Lung (tissue), 12 donors: ENCODE measurements around the gene SLX9. TPM values are rescaled to one million over a fixed set of nuclear protein-coding genes. Genes with fewer than 3 reads are reported as not detected.

ENCODE experiments used
- ATAC-seq: fragments of 200-7000 bp; cut with Tn5 transposase; one replicate; pipeline ENCODE4 v1.9.1; 2020; ENCODE audit warnings: moderate number of reproducible peaks; ENCODE audit not compliant: insufficient read depth, low FRiP score
- DNase-seq, 3 donors: peaks; one replicate each; pipeline ENCODE4 v3.0.0-alpha.2; 2013 to 2017
- H3K27ac ChIP-seq, 2 donors: one replicate each; pipeline ENCODE4 v1.5.1; 2013; ENCODE audit warnings: mild to moderate bottlenecking in 2 of 2, moderate library complexity in 2 of 2, control low read depth in 1 of 2, inconsistent platforms in 1 of 2, low read depth in 1 of 2, low read length in 1 of 2
- H3K27me3 ChIP-seq, 3 donors: one replicate each; pipeline ENCODE4 v1.5.1; 2013; ENCODE audit warnings: low read length in 2 of 3; ENCODE audit not compliant: control insufficient read depth in 3 of 3, insufficient read depth in 3 of 3
- H3K36me3 ChIP-seq, 4 donors: one replicate each; pipeline ENCODE4 v1.5.1; 2013; ENCODE audit warnings: low read length in 4 of 4, mild to moderate bottlenecking in 1 of 4, moderate library complexity in 1 of 4; ENCODE audit not compliant: control insufficient read depth in 4 of 4, insufficient read depth in 4 of 4
- H3K4me1 ChIP-seq, 5 donors: one replicate each; pipeline ENCODE4 v1.5.1; 2013; ENCODE audit warnings: low read length in 5 of 5, mild to moderate bottlenecking in 2 of 5, moderate library complexity in 1 of 5; ENCODE audit not compliant: control insufficient read depth in 5 of 5, insufficient read depth in 5 of 5
- H3K4me3 ChIP-seq: one replicate; pipeline ENCODE4 v1.5.1; 2013; ENCODE audit warnings: mild to moderate bottlenecking, control low read depth, moderate library complexity
- H3K9ac ChIP-seq, 2 donors: one replicate each; pipeline ENCODE4 v1.5.1; 2013; ENCODE audit warnings: low read length in 2 of 2, control low read depth in 1 of 2; ENCODE audit not compliant: insufficient read depth in 1 of 2
- H3K9me3 ChIP-seq, 4 donors: one replicate each; pipeline ENCODE4 v1.5.1; 2013; ENCODE audit warnings: low read length in 3 of 4, mild to moderate bottlenecking in 1 of 4, moderate library complexity in 1 of 4; ENCODE audit not compliant: control insufficient read depth in 4 of 4, insufficient read depth in 3 of 4
- WGBS, 2 donors: extraction: QIAGEN DNeasy Blood & Tissue Kit; methylation state at CpG; one replicate each; pipeline ENCODE4 v1.1.7; 2013; 5-methylcytosine and 5-hydroxymethylcytosine counted together
- polyA plus RNA-seq, 2 donors: library from polyadenylated mRNA; stranded (reverse); fragments of 200-250 nt; gene quantifications; one replicate each; pipeline ENCODE4 v1.2.1, GENCODE V29; 2013
- total RNA-seq, 2 donors: library from RNA; depleted of rRNA in 1 of 2; stranded (reverse); fragments of >200 nt in 1 of 2; gene quantifications; one replicate each; pipeline ENCODE4 v1.2.1, GENCODE V29; 2014 to 2021
- TF ChIP-seq, protein P1 (sequence below): IDR thresholded peaks from 2 replicates; pipeline ENCODE4 v1.5.1; 2012; ENCODE audit warnings: mild to moderate bottlenecking; ENCODE audit errors: control extremely low read depth, extremely low read depth
- donor health status: control.
- donor health status: control.
- donor health status: Bipolar disorder and iron deficiency.
- donor health status: healthy.
- donor health status: DM: yes; HTN: yes; CAD: no.

The SLX9 gene
- total and polyA plus RNA-seq, 4 donors: 10.3 to 36.9 (median 27.0) TPM

DNA sequence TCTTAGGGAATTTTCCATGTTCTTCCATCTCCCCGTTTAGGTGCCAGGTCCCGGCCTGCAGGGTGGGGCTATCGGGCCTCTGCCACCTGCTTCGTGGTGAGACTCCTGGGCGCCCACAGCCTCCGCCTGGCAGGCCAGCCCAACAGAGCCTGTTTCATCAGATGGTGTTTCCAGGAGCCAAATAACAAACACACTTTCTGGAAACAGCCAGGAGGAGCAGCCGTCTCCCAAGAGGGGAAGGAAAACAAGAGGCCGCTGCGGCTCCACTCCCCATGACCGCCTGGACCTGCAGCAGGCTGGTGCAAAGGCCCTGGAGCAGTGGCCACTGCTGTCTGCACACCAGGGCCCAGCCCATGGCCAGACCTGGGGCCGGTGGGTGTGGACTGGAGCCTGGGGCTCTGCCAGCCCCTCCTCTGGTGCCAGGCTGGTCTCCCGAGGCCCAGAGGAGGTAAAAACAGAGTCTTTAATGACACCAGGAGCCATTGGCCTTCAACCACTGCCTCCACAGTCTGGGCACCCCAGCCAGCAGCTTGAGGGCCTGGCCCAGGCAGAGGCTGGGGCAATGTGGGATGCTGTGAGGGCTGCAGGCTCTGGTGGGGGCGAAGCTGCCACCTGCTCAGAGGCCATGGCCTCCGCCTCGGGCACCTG is 55.0 kb downstream of the SLX9 start:
- H3K27ac ChIP-seq: no peak overlapping the region
- DNase-seq (peak in 2 of 3 donors; percentile 64 to 76), ATAC-seq (no peak)
- H3K9me3 ChIP-seq: peaks cover 0 to 2% (median 0%) of the 10 kb centered on the region in 4 donors
- TF ChIP-seq, protein P1, sequence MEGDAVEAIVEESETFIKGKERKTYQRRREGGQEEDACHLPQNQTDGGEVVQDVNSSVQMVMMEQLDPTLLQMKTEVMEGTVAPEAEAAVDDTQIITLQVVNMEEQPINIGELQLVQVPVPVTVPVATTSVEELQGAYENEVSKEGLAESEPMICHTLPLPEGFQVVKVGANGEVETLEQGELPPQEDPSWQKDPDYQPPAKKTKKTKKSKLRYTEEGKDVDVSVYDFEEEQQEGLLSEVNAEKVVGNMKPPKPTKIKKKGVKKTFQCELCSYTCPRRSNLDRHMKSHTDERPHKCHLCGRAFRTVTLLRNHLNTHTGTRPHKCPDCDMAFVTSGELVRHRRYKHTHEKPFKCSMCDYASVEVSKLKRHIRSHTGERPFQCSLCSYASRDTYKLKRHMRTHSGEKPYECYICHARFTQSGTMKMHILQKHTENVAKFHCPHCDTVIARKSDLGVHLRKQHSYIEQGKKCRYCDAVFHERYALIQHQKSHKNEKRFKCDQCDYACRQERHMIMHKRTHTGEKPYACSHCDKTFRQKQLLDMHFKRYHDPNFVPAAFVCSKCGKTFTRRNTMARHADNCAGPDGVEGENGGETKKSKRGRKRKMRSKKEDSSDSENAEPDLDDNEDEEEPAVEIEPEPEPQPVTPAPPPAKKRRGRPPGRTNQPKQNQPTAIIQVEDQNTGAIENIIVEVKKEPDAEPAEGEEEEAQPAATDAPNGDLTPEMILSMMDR: no peak
- H3K4me3 ChIP-seq: no peak overlapping the region
- no peak overlapping the region for H3K9ac ChIP-seq
- no peaks in the 10 kb centered on the region for H3K27me3 ChIP-seq
- H3K4me1 ChIP-seq: peaks cover 0 to 67% (median 10%) of the 10 kb centered on the region in 5 donors
- H3K36me3 ChIP-seq: no peaks in the 10 kb centered on the region
- WGBS, 2 donors: 76 to 86% methylated on average over 15 of the region's 15 CpGs

DNA sequence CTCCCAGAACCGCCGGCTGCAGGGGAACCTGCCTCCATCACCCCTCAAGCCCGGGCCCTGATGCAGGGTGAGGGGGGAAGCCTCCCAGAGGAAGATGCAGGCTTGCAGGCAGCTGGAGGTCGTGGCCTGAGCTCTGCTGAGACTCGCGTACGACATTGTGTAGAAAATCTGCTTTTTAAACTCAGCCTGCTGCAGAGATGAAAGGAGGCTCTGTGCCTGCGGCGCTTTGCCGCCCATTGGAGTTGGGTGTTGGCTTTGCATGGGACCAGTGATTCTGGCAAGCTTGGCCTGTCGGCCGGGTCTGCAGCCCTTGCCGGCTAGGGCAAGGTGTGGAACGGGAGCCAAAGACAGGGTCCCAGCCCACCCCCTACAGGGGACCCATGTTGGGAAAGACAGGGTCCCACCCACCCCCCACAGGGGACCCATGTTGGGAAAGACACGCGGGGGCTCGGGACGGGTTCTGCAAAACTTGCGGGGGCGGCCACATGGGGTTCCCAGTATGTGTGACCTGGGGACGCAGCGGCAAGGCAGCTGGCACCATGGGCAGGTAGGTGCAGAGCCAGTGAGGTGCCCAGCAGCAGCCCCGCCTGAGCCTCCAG is 55.6 kb downstream of the SLX9 start:
- Histone ChIP-seq H3K9me3 (peaks cover 0 to 2% (median 0%) of the 10 kb centered on the region in 4 donors), H3K9ac (no peak overlapping the region), H3K27ac (no peak overlapping the region), H3K27me3 (no peaks in the 10 kb centered on the region), H3K36me3 (no peaks in the 10 kb centered on the region), H3K4me1 (peaks cover 0 to 61% (median 4%) of the 10 kb centered on the region in 5 donors), H3K4me3 (no peak overlapping the region)
- ATAC-seq (no peak), DNase-seq (no peak)
- TF ChIP-seq, protein P1: no peak
- 85 to 87% methylated on average over 23 of the region's 23 CpGs for WGBS, 2 donors

DNA sequence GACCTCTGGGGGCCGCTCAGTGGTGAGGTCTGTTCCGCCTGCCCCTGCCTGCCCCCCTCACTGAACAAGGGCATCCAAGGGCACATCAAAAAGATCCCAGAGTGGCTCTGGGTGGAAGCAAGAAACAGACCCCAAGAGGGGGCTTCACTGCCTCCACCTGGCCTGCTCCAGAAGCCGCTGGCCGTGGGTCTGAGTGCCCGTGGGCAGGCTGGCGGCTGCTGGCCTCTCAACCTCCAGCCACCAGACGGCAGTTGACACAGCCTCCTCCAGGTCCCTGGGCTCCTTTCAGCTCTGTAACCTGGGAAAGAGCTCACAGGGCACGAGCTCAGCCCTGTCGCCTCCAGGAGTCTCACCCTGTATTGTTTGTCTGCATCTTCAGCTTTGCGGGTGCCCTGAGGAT is 56.3 kb downstream of the SLX9 start:
- H3K27ac ChIP-seq: no peak overlapping the region

More for the DNA sequence above, 56.3 kb downstream of the SLX9 start:
- Histone ChIP-seq H3K9me3 (peaks cover 0 to 2% (median 0%) of the 10 kb centered on the region in 4 donors), H3K9ac (no peak overlapping the region), H3K36me3 (no peaks in the 10 kb centered on the region), H3K4me1 (peaks cover 0 to 61% (median 3%) of the 10 kb centered on the region in 5 donors), H3K27me3 (no peaks in the 10 kb centered on the region), H3K4me3 (no peak overlapping the region)
- 89 to 95% methylated on average over 10 of the region's 10 CpGs for WGBS, 2 donors
- DNase-seq (no peak), ATAC-seq (no peak)
- TF ChIP-seq, protein P1: no peak
